Endothelial cell of umbilical vein (primary cell): ENCODE results near the gene SMAD2. TPM values are rescaled to one million over a fixed set of nuclear protein-coding genes. Genes with fewer than 3 reads are reported as not detected.
A peak's percentile ranks its signal among the peaks of the same experiment; 100 is the strongest.

Experiments
- BruUV-seq: library from RNA; stranded (reverse); fragments of 400-500 nt; replicated peaks from 2 replicates; lab custom pipeline; 2021; lab: Mats Ljungman, UMichigan
- CTCF ChIA-PET: fragments of 300-600, 350-600 bp; sonication (Branson Sonifier 250); formaldehyde crosslinking; loops from one replicate; lab custom pipeline; 2021; ENCODE audit warnings: antibody characterized with exemption, inconsistent platforms; lab: Charles Lee
- POLR2A ChIA-PET: fragments of 300-600, 350-600 bp; sonication (Branson Sonifier 250); formaldehyde crosslinking; loops from one replicate; lab custom pipeline; 2021; ENCODE audit warnings: antibody characterized with exemption, inconsistent platforms; lab: Charles Lee
- DNase-seq: peaks from one replicate; pipeline ENCODE4 v3.0.0-alpha.2; 2011; ENCODE audit warnings: low read depth, low spot score
- FAIRE-seq: peaks from 2 replicates; lab custom pipeline; 2011; peaks lifted over from hg19 to GRCh38; lab: Jason Lieb, UNC
- H2AFZ ChIP-seq: 2 replicates; pipeline ENCODE4 v1.6.0; 2012; ENCODE audit warnings: low read depth, low read length, control low read depth, inconsistent platforms
- H3K27ac ChIP-seq: 2 replicates; pipeline ENCODE4 v1.5.1; 2011; ENCODE audit warnings: low read depth, mild to moderate bottlenecking, control low read depth, low read length, moderate library complexity; ENCODE audit not compliant: insufficient read depth
- H3K27me3 ChIP-seq, 2 experiments: 2 replicates each; pipeline versions ENCODE4 v1.6.0 to v1.6.1; 2011; ENCODE audit warnings: low read length in 2 of 2, mixed read lengths in 1 of 2; ENCODE audit not compliant: control insufficient read depth in 2 of 2, insufficient read depth in 2 of 2
- H3K36me3 ChIP-seq, 2 experiments: 2 replicates in 1 of 2; 3 replicates in 1 of 2; pipeline ENCODE4 v1.5.1; 2011; ENCODE audit warnings: low read length in 2 of 2, mild to moderate bottlenecking in 1 of 2, moderate library complexity in 1 of 2; ENCODE audit not compliant: control insufficient read depth in 2 of 2, insufficient read depth in 2 of 2; ENCODE audit errors: extremely low read depth in 1 of 2
- H3K4me1 ChIP-seq: 3 replicates; pipeline ENCODE4 v1.5.1; 2011; ENCODE audit warnings: mild to moderate bottlenecking, low read length; ENCODE audit not compliant: control insufficient read depth, insufficient read depth; ENCODE audit errors: extremely low read depth
- H3K4me2 ChIP-seq: 2 replicates; pipeline ENCODE4 v1.6.1; 2011; ENCODE audit warnings: low read length, control low read depth, mixed read lengths; ENCODE audit not compliant: insufficient read depth
- H3K4me3 ChIP-seq, 3 experiments: fragments of 200-600 bp in 1 of 3; sonication (generic), shearing (Covaris generic) in 1 of 3; replicated peaks in 1 of 3; 2 replicates each; pipeline ENCODE4 v1.5.1; 2011 to 2016; ENCODE audit warnings: control low read depth in 3 of 3, low read length in 3 of 3, mild to moderate bottlenecking in 2 of 3, inconsistent platforms in 1 of 3, low read depth in 1 of 3, moderate library complexity in 1 of 3; ENCODE audit not compliant: insufficient read depth in 1 of 3
- H3K79me2 ChIP-seq: 2 replicates; pipeline ENCODE4 v1.6.0; 2012; ENCODE audit warnings: low read length, inconsistent platforms; ENCODE audit not compliant: control insufficient read depth, insufficient read depth
- H3K9ac ChIP-seq: replicated peaks from 2 replicates; pipeline ENCODE3; 2011; ENCODE audit warnings: low read length, control low read depth; ENCODE audit not compliant: insufficient read depth; ENCODE audit errors: extremely low read depth
- H3K9me1 ChIP-seq: replicated peaks from 3 replicates; pipeline ENCODE4 v1.6.0; 2011; ENCODE audit warnings: mild to moderate bottlenecking, low read length; ENCODE audit not compliant: control insufficient read depth, insufficient read depth; ENCODE audit errors: extremely low read depth
- H3K9me3 ChIP-seq: replicated peaks from 2 replicates; pipeline ENCODE4 v1.5.1; 2012; ENCODE audit warnings: low read length, inconsistent platforms; ENCODE audit not compliant: control insufficient read depth, insufficient read depth
- H4K20me1 ChIP-seq: replicated peaks from 2 replicates; pipeline ENCODE3; 2011; ENCODE audit warnings: mild to moderate bottlenecking, low read length; ENCODE audit not compliant: control insufficient read depth, insufficient read depth; ENCODE audit errors: extremely low read depth
- EZH2 ChIP-seq: IDR thresholded peaks from 2 replicates; pipeline ENCODE4 v1.6.1; 2012; ENCODE audit warnings: borderline replicate concordance, low read depth, mild to moderate bottlenecking, moderate library complexity, low read length, inconsistent platforms; ENCODE audit not compliant: severe bottlenecking
- FOS ChIP-seq: IDR thresholded peaks from 2 replicates; pipeline ENCODE4 v1.6.1; 2011; ENCODE audit warnings: mild to moderate bottlenecking, low read length, moderate library complexity, borderline replicate concordance; ENCODE audit not compliant: insufficient read depth
- GATA2 ChIP-seq: IDR thresholded peaks from 2 replicates; pipeline ENCODE4 v1.7.0; 2011; ENCODE audit warnings: low read depth, mild to moderate bottlenecking, moderate library complexity, mixed read lengths, low read length; ENCODE audit not compliant: insufficient read length, insufficient read depth
- JUN ChIP-seq: IDR thresholded peaks from 2 replicates; pipeline ENCODE4 v1.6.1; 2011; ENCODE audit warnings: borderline replicate concordance, low read depth; ENCODE audit not compliant: insufficient read length, insufficient read depth
- MAX ChIP-seq: IDR thresholded peaks from 2 replicates; pipeline ENCODE4 v1.6.1; 2011; ENCODE audit not compliant: insufficient read depth, insufficient read length
- MYC ChIP-seq: IDR thresholded peaks from one replicate; pipeline ENCODE4 v1.6.1; 2011; ENCODE audit warnings: mild to moderate bottlenecking, low read depth, low read length
- POLR2A ChIP-seq: IDR thresholded peaks from 2 replicates; pipeline ENCODE4 v1.6.1; 2012; ENCODE audit warnings: low read depth, mild to moderate bottlenecking, control low read depth, low read length
- POLR2AphosphoS5 ChIP-seq: IDR thresholded peaks from 2 replicates; pipeline ENCODE4 v1.6.1; 2012; ENCODE audit warnings: low read depth, mild to moderate bottlenecking, control low read depth, low read length, moderate library complexity; ENCODE audit not compliant: insufficient read depth
- dilution Hi-C: fragments of 300-500 bp; cut with MboI; formaldehyde crosslinking; loops from one replicate; pipeline ENCODE4 v1.15.0; 2019; ENCODE audit warnings: low sequenced_read_pairs; ENCODE audit not compliant: extremely low pct_ligation_motif_present
- intact Hi-C: fragments of 100-400 bp; cut with micrococcal nuclease; formaldehyde crosslinking; loops from one replicate; pipeline ENCODE4 v1.10.0; 2022
- polyA plus RNA-seq, 4 experiments: library from polyadenylated mRNA; depleted of rRNA in 3 of 4; stranded (reverse) in 3 of 4; unstranded in 1 of 4; fragments of >200 nt; gene quantifications; 2 replicates each; pipeline versions ENCODE4 v1.2.1 to v1.2.3, GENCODE V29; 2011 to 2012; ENCODE audit warnings: missing spikeins in 1 of 4
- total RNA-seq: library from RNA; stranded (reverse); gene quantifications from 2 replicates; pipeline ENCODE4 v1.2.3, GENCODE V29; 2021
- TF ChIP-seq, protein P1 (sequence below), 2 donors: IDR thresholded peaks; 1 replicate in 1 of 2; 2 replicates in 1 of 2; pipeline ENCODE4 v1.5.1; 2011; ENCODE audit warnings: low read length in 2 of 2, mild to moderate bottlenecking in 2 of 2, moderate library complexity in 2 of 2, control low read depth in 1 of 2, inconsistent platforms in 1 of 2, low read depth in 1 of 2; ENCODE audit not compliant: insufficient read depth in 1 of 2; ENCODE audit errors: extremely low read depth in 1 of 2

Gene SMAD2
- total and polyA plus RNA-seq, 2 donors (not counting 3 experiments of a cell fraction or from before 2014, with no cell fraction given) = 40.3 to 123 TPM

GRCh38 chr18:47899107-47899840 is 31.2 kb downstream of the SMAD2 start:
- Histone ChIP-seq H3K4me3 (no peak overlapping the region), H3K27ac (no peak overlapping the region), H3K27me3 (no peaks in the 10 kb centered on the region), H3K9me1 (no peaks in the 10 kb centered on the region), H3K79me2 (peaks cover 84% of the 10 kb centered on the region), H4K20me1 (peaks cover 42% of the 10 kb centered on the region), H3K9me3 (no peaks in the 10 kb centered on the region), H3K4me1 (peaks cover 22% of the 10 kb centered on the region), H3K36me3 (peaks cover 0 to 2% of the 10 kb centered on the region in 2 experiments), H3K9ac (no peak overlapping the region), H2AFZ (no peak overlapping the region), H3K4me2 (peak overlapping the region; percentile 40)
- TF ChIP-seq EZH2 = no peak
- no peak for TF ChIP-seq POLR2AphosphoS5
- no peak for TF ChIP-seq GATA2
- TF ChIP-seq JUN = no peak
- TF ChIP-seq MYC = no peak
- TF ChIP-seq FOS = no peak
- TF ChIP-seq, protein P1, sequence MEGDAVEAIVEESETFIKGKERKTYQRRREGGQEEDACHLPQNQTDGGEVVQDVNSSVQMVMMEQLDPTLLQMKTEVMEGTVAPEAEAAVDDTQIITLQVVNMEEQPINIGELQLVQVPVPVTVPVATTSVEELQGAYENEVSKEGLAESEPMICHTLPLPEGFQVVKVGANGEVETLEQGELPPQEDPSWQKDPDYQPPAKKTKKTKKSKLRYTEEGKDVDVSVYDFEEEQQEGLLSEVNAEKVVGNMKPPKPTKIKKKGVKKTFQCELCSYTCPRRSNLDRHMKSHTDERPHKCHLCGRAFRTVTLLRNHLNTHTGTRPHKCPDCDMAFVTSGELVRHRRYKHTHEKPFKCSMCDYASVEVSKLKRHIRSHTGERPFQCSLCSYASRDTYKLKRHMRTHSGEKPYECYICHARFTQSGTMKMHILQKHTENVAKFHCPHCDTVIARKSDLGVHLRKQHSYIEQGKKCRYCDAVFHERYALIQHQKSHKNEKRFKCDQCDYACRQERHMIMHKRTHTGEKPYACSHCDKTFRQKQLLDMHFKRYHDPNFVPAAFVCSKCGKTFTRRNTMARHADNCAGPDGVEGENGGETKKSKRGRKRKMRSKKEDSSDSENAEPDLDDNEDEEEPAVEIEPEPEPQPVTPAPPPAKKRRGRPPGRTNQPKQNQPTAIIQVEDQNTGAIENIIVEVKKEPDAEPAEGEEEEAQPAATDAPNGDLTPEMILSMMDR (IDR thresholded peaks at IDR 0.05; ENCODE audit: extremely low read depth in 1 of 2, insufficient read depth in 1 of 2, low read depth in 1 of 2, low read length in 2 of 2) = no peak
- TF ChIP-seq MAX = no peak
- no peak for TF ChIP-seq POLR2A
- ChIA-PET CTCF (interaction anchor here (0.9 to 2.7 kb wide), 9 partner anchors 9 to 127 kb away, joined by 3 to 6 read pairs (median 4); partner anchors contain the start of gene SMAD2), POLR2A (no interaction called here)
- intact Hi-C loops = loop anchor here (2.0 kb wide), 1 partner anchor 32 kb away; the partner anchor contains the start of gene SMAD2
- dilution Hi-C loops = no loop called here
- no peak for FAIRE-seq
- DNase-seq = peak; percentile 17
- BruUV-seq = no TSS peak
